ENCODE data around the gene RBKS.

DNA sequence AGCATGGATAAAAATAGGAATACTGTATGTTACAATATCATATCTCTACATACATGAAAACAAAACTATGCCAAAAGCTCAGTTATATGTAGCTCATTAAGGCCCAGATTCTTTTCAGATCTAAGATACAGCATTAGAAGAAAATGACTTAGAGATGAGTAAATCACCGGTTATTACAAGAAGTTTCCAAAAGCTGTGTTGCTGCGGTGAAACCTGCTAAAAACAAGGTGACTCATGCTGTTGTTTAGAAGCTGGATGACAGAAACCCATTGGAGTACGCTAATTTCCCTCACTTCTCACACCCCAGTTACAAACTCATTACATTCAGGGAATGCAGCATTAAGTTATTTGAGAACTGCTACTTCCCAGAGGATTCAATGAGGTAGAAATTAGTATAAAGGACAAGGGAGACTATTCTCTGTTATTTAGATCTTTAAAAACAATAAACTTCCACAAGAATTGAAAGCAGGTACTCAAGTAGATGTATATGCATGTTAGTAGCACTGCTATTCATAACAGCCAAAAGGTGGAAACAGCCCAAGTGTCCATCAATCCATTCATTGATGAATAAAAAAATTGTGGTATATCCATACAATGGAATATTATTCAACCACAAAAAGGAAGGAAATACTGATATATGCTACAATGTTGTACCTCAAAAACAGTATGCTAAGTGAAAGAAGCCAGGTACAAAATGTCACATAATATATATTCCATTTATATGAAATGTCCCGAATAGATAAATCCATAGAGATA, 32.6 kb downstream of the RBKS start:
- TF ChIP-seq CTCF (IDR thresholded peaks at IDR 0.05; ENCODE audit: insufficient read depth, low read depth, low read length) (no peak), EZH2 (IDR thresholded peaks at IDR 0.05; ENCODE audit: insufficient read depth, low read length) (no peak)

Data from astrocyte (in vitro differentiated cells and primary cell).